LoVo (cell line): ENCODE measurements around the gene DLX1.
A peak's percentile ranks its signal among the peaks of the same experiment; 100 is the strongest.
"Not testable (repeated sequence)": the region's sequence is repeated elsewhere in the genome, so short reads cannot be mapped to it uniquely, and the experiment has no call there.

Source experiments
- DNase-seq: peaks from one replicate; pipeline ENCODE4 v3.0.0-alpha.2; 2016; ENCODE audit warnings: low spot score

The DLX1 gene

GRCh38 chr2:172065111-172065510 lies 20.2 kb upstream of the DLX1 start:
- DNase-seq: no peak

DNA sequence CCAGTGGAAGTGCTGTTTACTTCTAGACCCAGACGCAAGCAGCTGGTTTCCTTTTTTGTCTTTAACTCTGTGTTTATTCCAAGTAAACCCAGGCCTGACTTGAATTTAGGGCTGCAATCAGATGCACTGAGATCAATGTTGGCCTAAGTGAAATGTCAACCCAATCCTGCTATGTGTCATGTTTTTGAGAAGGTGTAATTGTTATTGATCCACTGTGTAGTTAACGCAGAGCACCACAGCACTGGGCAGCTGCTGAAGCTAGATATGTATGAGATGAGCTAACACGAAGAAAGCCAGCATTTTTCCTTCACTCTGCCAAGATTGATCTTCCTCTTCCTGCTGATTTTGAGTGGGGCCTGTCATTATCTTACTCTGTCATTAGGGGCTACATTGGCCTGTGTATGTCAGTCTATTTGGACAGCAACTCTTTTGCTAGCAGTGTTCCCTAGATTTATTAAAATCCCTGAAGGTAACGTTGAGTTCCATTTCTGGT lies 18.9 kb upstream of the DLX1 start:
- no peak for DNase-seq

GRCh38 chr2:172067905-172068304 lies 17.4 kb upstream of the DLX1 start:
- DNase-seq: not testable (repeated sequence)

DNA sequence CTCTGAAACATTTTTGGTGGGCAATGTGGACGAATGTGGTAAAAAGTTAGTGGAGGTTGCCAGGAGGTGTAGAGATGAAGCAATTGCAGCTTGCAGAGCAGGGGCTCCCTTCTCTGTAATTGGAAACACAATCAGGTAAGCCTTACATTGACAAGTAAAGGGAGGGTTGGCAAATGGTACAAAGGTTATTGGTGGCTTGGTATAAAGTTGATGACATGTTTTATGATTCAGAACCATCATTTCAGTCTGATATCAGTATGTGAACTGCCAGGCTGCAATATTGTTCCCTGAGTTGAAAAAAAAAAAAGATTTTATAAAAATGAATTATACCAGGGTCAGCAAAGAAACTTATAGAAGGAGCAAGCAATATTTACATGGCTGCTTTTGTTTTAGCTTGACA lies 14.4 kb upstream of the DLX1 start:
- DNase-seq: no peak

GRCh38 chr2:172072303-172072702 lies 13.0 kb upstream of the DLX1 start:
- no peak for DNase-seq

GRCh38 chr2:172072706-172073105 lies 12.6 kb upstream of the DLX1 start:
- no peak for DNase-seq

GRCh38 chr2:172073518-172073917 lies 11.8 kb upstream of the DLX1 start:
- DNase-seq: no peak

- no peak for DNase-seq
Measured at GRCh38 chr2:172074254-172074653, 11.1 kb upstream of the DLX1 start.

DNA sequence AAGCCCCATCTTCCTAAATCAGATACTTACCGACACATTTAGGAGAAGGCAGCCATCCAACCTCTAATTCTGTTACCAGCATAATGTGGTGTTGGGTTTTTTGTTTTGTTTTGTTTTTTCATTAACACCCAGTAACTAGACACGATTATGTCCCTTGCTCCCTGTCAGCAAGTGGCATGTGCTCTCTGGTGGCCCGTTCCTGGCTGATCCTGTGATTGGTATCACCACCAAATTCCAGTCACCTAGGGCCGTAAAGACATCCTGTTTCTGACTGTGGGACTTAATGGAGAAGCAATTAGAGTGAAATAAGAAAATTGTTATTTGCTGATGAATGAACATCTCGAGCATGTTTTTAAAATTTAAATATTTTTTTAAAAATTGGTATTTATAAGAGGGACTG lies 5.9 kb upstream of the DLX1 start:
- no peak for DNase-seq

DNA sequence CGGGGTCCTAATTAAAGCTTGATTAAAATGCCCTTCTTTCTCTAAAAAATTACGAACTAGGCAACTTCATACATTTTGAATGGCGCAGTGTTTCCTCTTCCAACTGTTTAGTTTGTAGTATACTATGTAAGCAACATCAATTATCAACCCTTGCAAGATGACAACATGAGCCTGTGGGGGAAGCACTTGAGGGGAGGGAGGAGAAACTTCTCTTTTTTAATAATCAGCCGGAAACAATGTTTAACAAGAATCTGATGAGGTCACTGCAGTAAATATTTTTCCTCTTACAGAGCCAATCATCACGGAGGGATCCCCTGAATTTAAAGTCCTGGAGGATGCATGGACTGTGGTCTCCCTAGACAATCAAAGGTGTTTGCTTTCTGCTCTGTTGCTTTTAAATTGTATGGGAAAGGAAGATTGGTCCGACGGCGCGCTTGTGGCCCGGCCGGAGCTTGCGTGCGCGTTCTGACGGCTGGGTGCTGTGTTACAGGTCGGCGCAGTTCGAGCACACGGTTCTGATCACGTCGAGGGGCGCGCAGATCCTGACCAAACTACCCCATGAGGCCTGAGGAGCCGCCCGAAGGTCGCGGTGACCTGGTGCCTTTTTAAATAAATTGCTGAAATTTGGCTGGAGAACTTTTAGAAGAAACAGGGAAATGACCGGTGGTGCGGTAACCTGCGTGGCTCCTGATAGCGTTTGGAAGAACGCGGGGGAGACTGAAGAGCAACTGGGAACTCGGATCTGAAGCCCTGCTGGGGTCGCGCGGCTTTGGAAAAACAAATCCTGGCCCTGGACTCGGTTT lies 5.3 kb upstream of the DLX1 start:
- no peak for DNase-seq

DNA sequence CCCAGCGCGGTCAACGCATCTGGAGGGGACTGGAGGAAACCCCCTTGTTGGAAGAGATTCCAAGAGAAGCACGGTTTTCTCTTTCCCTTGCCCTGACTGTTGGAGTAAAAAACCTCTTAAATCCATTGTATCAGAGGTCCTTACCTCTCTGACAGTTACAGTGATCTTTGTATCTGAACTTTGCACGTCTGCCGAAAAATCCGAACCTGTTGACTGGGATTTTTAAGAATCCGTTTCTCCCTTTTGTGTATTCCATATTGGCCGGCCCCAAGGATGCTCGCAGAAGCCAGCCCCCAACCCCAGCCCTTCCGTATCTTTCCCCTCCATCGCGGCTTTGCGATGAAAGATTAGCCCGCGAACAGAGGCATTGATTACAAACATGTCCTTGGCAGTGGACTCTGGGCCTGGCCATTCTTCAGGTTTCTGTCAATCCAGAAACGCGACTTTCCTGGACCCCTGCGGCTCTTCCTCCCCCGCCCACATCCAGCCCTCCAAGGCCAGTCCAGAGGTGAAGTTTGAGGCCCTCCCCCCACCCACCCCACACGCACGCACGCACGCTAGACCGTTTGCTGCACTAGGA lies 4.6 kb upstream of the DLX1 start:
- DNase-seq: no peak

- no peak for DNase-seq
Measured at GRCh38 chr2:172081221-172082022, 3.9 kb upstream of the DLX1 start.

DNA sequence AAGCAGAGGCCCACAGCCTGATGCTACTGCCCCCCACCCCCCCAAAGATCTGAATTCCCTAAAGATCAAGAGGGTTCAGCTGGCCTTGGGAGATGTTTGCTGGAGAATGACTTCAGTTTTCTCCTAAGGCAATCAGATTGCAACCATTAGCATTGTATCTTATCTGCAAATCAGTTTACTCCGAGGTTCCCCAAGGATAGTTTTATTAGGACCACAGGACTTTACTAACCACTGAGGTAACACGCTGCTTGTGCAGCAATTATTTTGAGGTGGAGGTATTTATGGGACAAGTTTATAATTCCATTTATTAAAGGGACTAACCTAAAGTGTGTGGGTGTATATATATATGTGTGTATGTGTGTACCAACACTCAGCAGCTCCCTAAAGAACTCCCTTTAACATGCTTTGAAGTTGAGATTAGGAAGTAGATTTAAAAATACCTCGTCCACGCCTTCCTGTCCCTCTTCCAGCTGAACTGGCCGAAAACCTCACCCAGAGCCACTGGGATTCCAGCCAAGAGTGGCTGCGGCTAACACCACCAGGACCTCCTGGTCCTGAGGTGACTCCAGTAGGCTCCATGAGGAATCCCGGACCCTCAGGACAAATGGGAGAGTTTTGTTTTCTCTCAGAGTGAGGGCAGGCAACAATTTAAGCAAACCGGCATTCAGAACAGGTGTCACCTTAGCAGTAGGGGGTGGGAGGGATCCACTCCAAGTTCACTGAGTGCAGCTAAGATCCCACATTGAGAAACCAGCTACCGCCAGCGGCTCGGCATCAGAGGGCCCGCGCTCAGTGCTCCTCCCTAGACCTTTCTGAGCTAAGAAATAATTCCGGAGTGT lies 3.0 kb upstream of the DLX1 start:
- no peak for DNase-seq

DNA sequence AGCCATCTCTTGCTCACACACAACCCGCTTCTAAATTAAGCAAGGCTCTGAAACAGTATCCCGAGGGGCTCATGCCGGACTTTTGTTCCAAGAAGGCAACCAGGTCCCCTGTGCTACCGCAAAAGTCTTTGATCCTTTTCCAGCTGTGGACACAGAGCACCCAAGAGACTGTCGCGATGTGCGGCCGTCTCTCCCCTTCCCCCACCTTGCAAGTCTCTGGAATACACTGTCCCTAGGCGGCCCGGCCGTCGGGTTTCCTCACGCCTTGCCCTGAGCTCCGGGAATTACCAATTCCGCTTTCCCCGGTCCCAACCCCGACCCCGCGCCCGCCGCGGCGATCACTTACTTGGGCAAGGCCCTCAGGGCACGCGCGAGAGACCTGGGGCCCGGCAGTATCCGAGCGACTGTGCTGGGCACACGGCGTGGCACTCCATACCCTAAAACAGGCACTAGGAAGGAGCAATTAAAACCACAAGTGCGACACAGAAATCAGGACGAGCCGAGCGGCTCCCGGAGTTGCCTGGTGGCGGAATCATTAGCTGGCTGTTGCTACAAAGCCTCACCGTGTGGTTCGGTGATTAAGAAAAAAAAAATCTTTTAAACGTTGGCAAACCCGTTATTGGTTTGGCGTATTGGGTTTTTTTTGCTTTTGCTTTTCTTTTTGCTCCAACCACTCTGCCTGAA lies 2.2 kb upstream of the DLX1 start:
- DNase-seq: no peak

DNA sequence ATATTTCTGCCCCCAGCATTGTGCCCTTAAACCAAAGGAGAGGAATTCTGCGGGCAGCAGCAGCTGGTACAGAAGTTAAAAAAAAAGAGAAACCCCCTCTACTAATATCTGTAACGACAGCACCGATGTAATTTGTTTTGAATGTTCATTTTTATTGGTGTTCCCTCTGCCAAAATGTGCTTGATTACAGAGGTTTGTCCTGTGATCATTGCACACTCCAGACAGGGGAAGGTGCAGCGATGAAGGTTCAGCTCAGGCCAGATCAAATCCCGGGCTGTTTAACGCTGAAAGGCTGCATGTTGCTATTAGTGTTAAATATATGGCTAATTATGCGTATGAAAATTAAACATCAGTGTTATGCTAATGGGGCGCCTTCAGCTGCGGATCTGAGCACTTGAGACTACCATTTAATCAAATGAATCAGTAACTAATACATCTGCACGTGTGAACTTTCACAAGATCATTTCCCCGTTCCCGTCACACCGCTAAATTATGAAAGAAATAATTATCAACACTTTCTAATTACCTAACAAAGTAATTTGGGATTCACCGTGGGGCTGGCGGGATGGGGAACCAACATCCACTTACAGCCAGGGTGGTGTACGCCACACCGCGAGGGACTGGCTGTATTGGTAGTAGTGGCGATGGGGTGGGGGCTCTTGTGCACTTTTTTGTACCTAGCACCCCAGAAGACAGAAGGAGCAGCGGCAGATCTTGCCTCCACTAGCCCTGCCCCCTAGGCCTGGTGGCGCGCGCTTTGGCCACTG lies 1.5 kb upstream of the DLX1 start:
- no peak for DNase-seq

- DNase-seq: no peak
Measured at GRCh38 chr2:172084395-172084644, 987 bp upstream of the DLX1 start.

DNA sequence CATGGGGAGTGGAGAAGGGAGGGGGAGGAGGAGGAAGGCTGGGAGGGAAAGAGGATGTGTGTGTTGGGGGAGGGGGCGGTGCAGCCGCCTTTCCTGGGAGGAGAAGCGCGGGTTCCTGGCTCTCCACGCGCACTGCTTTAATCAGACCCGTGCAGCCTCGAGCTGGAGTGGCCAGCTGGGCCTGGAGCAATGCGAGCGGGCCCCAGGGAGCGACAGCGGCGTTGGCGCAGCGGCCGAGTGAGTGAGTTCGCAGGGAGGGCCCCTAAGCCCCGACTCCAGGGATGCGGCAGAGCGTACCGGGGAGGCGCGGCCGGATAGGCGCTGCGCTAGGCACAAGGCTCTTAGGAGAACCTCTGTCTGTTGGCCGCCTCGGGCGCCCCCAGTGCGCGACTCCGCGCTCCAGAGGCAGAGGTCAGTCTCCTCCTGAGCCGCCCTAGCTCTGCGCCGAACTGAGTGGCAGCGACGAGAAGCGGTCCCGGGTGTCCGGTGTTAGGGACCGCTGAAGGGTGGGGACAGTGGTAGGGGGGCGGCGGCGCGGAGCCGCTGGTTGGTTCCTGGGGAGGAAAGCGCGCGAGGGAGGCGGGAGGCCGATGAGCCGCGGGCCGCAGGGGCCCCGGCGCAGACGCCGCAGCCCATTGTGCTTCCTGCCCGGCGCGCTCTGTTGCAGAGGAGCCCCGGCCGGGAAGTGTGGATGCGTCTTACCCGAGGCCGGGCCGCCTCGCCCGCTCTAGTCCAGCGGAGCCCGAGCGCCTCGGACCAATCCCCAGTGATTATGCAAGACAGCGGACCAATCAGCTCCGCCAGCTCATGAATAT lies 455 bp upstream of the DLX1 start:
- peak; percentile 90 for DNase-seq

GRCh38 chr2:172086241-172087206 lies 1.2 kb downstream of the DLX1 start:
- no peak for DNase-seq
